SW 1271 (cell line): ENCODE measurements around the gene SERINC3.
A peak's percentile ranks its signal among the peaks of the same experiment; 100 is the strongest.

Experiments used
- DNase-seq, 2 experiments: peaks; one replicate each; lab custom pipeline; 2025; lab: John Stamatoyannopoulos, UW

Gene SERINC3

DNA sequence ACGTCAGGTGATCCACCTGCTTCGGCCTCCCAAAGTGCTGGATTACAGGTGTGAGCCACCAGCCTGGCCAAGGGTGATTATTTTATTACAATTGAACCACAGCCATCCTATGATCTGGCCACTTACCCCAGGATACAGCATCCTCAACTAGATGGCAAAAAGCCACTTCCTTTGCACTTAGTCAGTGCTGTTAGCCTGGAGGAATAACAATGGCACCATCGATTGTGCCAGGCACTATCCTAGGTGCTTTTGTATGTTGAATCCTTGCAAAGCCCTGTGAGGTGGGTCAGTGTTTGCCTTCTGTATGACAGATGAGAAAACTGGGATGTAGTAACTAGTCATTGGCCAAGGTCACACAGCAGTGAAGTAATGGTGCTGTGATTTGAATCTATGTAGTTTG is 57.4 kb downstream of the SERINC3 start:
- no peak for DNase-seq

DNA sequence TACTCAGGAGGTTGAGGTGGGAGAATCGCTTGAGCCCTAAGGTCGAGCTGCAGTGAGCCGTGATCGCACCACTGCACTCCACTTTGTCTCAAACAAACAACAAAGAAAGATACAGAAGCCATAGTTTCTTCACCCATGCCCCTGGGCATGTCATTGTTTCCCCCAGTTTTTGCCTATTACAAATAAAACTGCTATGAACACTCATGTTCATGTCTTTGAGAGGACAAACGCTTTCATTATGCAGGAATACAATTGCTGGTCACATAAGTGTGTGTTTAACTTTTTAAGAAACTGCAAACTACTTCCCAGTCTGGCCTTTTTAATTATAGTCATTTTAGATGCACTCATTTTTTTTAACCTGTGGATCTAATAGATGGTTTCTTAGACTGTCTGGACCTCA is 58.4 kb downstream of the SERINC3 start:
- no peak for DNase-seq

DNA sequence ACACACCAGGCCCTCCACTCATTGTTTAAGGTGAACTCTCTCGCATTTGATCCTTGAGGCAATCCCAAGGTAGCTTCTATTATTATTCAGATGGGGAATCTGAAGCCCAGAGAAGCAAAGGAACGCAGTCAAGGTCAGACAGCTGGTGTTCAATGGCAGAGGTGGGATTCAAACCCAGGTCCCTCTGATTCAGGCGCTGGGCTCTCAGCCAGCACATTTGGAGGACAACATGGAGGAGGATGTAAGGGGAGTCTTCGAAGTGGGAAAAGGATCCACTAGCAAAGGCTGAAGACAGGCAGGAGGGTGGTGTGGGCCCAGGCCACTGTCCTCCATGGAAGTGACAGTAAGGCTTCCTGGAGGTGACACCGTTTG is 60.1 kb downstream of the SERINC3 start:
- DNase-seq: no peak

DNA sequence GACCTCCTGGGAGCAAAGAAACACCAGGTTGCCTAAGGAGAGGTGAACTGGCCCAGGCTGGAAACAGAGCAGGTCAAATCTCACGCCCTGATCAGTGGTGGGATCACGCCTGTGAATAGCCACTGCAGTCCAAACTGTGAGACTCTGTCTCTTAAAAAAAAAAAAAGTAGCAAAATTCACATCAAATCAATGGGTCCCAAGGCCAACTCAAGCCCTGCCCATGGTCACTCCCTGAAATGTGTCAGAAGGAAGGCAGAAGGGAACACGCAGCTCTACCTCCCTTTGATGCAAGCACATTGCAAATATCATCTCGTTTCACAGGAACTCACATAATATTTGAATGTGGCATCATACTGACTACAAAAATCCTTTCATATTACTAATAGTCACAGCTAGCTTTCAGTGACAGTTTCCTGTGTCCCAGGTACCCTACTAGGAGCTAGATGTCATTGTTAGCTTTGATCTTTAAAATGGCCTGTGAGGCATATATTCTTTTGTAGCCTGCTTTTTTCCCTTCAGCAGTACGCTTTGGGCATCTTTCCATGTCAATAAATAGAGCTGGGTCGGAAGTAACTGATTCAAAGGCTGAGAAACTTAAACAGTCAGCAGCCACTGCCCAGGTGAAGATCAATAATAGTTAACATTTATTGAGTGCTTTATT is 60.6 kb downstream of the SERINC3 start:
- no peak for DNase-seq

DNA sequence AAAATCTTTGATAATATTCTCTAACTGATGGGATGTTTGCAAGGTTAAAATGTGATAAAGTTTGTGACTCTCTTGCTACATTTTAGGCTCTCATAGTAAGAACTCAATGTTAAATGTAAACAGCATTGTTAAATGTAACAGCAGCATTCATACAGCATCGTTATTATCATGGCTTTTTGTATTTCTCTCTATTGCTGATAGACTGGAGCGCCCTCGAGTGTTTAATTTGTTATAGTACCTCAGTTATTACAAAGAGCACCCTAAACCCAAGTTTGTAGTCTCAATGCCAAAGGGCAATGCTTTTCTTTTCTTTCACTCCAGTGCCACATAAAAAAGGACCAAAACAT is 61.1 kb downstream of the SERINC3 start:
- DNase-seq: peak in 1 of 2 experiments; percentile 56

DNA sequence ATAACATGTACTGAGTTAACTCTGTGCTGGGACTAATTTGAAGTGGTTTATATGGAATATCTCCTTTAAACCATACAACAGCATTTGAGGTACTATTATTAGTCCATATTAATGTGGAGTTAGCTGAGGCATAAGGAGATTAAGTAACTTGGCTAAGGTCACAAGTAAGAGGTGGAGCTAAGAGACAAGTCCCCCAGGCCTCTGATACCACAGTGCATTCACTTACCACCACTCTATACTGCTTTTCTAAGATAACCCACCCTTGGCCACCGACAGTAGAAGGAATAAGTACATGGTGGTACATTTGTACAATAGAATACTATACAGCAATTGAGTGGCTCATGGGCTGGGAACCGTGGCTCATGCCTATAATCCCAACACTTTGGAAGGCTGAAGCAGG is 62.6 kb downstream of the SERINC3 start:
- DNase-seq: no peak

DNA sequence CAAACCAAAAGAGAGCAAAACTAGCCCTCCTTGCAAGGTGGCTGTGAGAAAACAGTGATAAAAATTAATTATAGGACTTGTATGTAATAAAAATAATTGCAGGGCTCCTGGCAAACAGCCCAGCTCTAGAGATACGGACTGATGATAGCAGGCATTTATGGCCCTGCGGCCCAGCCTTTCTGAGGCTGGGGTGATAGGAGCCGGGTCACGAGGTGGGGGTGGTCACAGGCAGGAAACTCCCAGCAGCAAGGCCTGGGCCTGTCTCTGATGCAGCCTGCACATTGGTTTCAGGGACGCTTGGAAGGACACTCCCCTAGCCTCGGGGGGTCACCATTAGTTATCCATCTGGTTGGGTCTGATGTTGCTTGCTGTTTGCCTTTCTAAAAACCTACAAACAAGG is 64.9 kb downstream of the SERINC3 start:
- no peak for DNase-seq

DNA sequence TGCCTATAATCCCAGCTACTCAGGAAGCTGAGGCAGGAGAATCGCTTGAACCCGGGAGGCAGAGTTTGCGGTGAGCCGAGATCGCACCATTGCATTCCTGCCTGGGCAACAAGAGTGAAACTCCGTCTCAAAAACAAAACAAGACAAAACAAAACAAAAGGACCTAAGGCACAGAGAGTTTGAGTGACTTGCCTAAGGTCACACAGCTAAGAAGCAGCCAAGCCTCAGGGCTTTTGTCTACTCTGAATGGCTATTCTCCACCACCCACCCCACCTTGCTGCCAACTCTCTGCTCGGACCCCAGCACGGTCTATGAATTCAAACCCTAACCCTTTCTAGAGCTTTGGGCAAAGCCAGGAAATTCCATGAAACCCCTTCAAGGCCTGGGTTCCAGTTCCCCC is 65.3 kb downstream of the SERINC3 start:
- DNase-seq: no peak

DNA sequence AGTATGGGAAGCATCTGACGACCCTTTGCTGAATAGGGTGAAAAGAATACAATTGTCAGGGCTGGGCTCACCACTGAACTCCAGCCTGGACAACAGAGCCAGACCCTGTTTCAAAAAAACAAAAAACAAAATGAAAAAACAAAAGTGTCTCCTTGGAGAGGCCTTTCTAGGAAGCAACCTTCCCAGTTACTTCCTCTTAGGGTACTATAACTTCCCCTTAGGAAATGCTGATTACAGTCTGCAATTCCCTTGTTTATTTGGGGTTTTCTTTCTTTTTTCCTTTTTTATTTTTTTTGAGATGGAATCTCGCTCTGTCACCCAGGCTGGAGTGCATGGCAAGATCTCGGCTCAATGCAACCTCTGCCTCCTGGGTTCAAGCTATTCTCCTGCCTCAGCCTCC is 66.7 kb downstream of the SERINC3 start:
- no peak for DNase-seq

DNA sequence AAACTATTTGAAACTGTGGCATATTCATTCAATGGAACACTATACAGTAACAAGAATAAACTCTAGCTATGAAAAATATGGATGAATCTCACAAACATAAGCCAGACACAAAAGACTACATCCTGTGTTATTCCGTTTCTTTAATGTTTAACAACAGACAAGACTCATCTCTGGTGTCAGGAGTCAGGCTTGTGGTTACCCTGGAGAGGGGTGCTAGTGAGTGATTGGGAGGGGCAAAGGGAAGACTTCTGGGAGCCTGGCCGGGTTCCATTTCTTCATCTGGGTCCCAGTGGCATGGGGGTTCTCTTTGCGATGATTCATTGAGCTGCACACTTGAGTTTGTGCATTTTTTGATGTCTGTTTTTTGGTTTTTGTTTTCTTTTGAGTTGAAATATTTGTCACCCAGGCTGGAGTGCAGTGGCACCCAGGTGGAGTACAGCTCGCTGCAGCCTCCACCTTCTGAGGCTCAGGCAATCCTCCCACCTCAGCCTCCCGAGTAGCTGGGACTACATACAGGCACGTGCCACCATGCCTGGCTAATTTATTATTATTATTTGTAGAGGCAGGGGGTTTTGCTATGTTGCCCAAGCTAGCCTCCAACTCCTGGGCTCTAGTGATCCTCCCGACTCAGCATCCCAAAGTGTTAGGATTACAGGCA is 67.4 kb downstream of the SERINC3 start:
- no peak for DNase-seq

DNA sequence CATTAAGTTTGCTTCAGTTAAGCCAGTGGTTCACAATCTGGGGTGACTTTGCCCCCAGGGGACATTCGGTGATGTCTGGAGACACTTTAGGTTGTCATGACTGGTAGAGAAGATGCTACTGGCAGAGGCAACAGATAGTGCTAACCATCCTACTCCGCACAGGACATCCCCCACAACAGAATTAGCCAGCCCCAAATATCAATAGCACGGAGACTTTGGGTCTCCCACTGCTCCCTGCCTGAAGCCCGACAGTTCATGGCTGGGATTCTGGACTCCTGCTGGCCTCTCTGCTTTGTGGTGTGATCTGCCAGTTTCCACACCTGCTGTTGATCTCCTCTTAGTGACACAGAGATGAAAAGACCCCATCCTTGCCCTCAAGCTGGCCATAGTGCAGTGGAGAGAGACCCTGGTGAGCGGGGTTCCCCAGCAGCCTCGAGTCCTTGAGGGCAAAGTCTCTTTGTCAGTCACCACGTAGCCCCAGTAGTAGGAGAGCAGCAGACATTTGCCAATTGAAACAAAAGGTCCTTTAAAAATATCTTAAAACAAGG is 70.9 kb downstream of the SERINC3 start:
- no peak for DNase-seq

DNA sequence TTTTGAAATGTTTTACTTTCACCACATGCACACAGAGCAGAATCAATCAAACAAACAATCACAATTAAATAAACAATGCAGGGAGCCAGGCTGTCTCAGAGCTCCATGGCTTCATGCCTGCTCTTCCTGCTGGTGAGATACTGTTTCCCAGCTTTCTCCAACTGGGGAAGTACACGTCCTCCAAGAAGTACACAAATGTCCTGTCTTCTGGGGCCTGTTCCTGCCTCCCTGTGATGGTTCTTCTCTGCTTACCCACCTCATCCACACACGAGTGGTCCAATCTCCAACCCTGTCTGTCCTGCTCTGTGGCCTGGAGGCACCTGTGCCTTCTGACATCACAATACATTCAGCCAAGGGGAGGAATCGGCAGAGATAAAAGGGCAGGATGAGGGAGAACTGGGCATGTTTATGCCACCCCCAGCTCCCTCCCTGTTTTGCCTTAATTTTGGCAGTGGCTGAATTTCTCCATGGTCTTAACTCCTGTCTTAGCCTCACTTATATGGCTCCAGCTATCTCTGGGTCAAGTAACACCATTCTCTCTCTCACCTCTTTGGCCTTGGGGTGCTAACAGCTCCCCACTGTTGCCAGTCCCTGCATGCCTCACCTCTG is 71.5 kb downstream of the SERINC3 start:
- no peak for DNase-seq

DNA sequence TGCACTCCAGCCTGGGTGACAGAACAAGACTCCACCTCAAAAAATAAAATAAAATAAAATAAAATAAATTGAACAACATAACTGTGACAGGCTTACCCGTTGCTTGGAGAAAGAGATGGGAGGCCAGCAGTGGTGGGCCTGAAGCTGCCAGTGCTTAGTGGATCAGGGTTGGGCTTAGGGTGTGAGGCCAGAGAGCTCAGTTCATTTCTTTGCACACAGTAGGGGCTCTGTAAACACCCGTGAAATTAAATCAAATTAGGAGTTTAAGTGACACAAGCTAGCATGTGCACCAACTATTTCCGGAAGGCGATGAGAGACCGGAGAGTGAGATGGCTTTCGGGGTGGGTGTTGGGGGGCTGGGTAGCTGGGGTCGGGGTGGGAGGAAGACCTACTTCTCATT is 72.0 kb downstream of the SERINC3 start:
- DNase-seq: no peak

DNA sequence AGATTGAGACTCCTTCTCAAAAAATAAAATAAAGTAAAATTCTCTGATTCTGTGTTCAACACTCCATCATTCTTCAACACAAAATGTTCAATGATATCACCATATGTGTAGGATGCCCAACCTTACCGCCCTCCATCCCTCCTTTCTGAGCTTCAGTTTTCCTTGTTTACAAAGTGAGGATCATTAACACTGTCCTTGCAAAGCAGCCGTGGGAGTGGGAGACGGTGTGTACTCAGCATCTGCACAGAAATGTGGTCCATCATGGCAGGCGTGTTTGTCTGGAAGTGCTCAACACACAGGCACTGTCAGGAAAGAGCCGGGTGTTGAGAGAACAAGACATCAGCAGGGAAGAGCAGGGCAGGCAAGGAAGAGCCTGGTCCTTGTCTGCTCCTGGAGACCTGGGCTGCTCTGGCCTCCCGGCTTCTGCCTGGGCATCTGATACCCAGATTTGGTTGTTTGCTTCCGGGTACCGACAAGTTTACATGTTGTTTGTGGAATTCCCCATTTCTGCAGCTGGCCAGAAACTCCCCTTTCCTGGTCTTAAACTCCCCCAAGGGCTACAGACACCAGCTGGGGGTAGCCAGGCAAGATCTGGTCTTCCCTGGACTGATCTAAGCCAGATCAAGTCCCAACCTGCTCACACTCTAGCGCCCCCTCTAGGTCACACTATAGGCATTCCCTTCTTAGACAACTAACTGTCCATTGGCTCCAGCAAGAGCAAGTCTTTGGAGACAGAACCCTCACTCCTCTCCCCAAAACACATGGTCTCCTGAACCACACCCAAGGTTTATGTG is 72.9 kb downstream of the SERINC3 start:
- DNase-seq: no peak

DNA sequence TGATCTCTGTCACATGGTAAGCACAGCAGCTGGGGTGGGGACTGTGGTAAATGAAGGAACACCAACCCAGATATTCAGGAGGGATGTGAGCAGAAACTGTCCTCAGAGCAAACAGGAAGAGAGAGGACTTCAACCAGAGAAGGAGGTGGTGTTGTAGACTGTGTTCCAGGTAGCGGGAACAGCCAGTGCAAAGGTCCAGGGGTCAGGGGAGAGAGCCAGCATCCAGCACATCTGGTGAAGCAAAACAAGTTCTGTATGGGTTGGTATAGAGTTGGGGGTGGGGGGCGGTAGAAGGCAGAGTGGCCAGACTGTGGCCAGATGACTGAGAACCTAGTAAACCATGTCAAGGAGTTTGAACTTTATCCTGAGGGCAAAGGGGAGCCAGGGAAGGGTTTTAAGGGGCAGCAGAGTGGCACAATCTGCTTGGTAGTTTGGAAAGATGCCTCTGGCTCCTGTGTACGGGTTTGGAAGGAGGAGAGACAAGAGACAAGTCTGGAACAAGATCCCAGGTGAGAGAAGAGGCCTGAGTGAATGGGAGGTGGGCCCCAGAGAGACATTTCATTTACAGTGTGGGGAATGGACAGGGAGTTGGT is 73.9 kb downstream of the SERINC3 start:
- DNase-seq: no peak
